T-helper 1 cell treated with Interleukin-12 subunit alpha and Interleukin-12 subunit beta and Interleukin-4 antibody, amounts not matched to agents 30 ng/mL and 1 ng/mL, for 36 hours (primary cell): ENCODE data around the gene SOWAHC. TPM values are rescaled to one million over a fixed set of nuclear protein-coding genes. Genes with fewer than 3 reads are reported as not detected.
"Not testable (repeated sequence)": the region's sequence is repeated elsewhere in the genome, so short reads cannot be mapped to it uniquely, and the experiment has no call there.

Experiments
- intact Hi-C: fragments of 100-400 bp; cut with micrococcal nuclease; formaldehyde crosslinking; loops from one replicate; pipeline ENCODE4 v1.15.1; 2024
- total RNA-seq: library from RNA; stranded (reverse); gene quantifications from 2 replicates; pipeline ENCODE4 v1.2.3, GENCODE V29; 2022

Gene SOWAHC, protein sequence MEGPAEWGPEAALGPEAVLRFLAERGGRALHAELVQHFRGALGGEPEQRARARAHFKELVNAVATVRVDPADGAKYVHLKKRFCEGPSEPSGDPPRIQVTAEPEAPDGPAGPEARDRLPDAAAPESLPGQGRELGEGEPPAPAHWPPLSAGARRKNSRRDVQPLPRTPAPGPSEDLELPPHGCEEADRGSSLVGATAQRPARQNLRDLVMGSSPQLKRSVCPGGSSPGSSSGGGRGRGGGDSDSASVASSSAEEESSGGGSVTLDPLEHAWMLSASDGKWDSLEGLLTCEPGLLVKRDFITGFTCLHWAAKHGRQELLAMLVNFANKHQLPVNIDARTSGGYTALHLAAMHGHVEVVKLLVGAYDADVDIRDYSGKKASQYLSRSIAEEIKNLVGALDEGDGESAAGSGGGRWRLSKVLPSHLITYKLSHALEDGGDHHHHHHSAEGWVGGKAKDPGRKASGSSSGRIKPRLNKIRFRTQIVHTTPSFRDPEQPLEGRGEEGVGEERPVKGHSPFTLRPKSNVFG
- 0.17 and 0.29 TPM in 2 replicates for total RNA-seq

GRCh38 chr2:109613922-109614714, at the start of gene SOWAHC, which contains the start of gene SEPTIN10:
SOWAHC (plus strand) TSS chr2:109614364; CDS start chr2:109614490, 126 bp downstream.
SEPTIN10 (minus strand) TSS chr2:109613966; CDS start chr2:109613827, 139 bp downstream.
- intact Hi-C loops, result loop anchor here (5.0 to 10.0 kb wide), 3 partner anchors 598 to 1169 kb away; partner anchors contain the start of genes GCC2, LIMS1 and MTLN

DNA sequence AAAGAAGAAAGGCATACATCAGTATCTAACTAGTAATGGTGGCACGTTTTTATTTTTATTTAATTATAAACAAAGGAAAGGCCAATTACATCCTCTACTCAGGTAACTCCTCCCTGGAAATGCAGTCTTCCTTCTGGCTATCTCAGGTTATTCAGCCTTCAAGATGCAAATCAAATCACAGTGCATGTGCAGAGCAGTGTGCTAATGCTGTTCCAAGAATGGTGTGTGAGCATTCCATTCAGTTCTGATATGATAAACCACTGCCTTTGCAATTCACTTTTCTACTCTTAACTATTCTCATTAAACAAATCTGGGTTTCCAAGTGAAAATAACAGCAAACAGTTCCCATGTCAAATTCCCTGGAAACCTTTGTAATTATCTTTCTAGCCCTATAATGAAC, 38.8 kb upstream of the SOWAHC start:
- intact Hi-C loops, result no loop called here

GRCh38 chr2:109577630-109578029, 36.5 kb upstream of the SOWAHC start:
- intact Hi-C loops, result not testable (repeated sequence)

- intact Hi-C loops, result no loop called here
Observed at GRCh38 chr2:109582928-109583895, 31.0 kb upstream of the SOWAHC start.

DNA sequence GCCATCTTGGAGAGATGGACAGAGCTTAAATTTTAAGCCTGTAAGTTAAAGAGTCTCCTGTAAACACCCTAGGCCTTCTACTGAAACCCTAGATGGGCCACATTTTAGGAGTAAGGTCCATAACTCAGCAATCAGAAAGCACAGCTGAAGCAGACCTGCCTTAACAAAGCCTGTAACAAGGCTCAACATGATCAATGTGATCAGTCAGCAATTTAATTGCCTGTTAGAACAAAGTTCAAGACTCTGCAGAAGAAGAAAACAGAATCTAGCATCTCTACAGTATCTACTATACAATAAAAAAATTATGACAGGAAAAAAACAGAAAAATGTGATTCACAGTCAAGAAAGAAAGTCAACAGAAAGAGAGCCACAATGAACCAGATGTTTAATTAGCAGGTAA, 27.5 kb upstream of the SOWAHC start:
- intact Hi-C loops, result no loop called here

DNA sequence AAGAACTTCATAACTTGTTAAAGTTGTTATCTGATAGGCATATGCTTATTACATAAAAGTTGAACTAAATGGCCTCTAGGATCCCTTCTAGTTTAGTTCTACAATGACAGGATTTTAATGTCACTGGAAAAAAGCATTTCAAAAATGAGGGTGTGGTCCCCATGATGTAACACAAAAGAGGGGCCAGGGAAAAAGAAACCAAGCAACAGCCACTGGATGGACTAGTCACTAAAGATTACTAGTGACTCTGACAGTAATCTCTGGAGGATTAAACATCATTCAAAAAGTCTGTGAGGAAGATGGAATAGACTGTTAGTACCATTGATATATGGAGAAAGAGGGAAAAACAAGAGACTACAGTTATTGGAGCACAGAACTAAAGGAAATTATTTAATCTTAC, 23.0 kb upstream of the SOWAHC start:
- intact Hi-C loops, result no loop called here

GRCh38 chr2:109592905-109593304, 21.3 kb upstream of the SOWAHC start:
- intact Hi-C loops, result no loop called here

DNA sequence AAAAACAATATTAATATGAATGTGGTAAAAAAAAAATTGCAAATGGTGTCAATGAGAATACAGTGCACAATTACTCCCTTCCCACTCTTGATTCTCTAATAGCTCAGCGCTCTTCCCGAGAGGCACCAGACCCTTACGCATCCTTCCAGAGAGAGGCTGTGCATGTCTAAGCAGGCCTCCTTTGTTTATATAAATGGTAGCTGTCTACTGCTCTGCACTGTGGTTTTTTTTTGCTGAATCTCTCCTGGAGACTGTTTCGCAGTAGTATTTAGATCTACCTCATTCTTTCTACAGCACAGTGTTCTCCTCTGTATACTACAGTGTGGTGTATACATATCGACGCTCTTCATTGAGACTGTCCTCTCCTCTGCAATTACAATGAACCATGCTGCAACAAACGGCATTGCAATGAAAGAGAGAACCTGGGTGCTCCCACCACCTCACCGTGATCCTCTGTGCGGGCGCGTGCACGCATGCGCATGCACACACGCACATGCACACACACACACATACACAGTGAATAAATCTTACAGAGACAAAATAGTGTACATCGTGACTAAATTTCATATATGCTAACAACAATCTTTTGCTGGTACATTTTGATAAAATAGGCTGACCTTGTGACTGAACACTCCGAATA, 19.8 kb upstream of the SOWAHC start:
- intact Hi-C loops, result no loop called here

DNA sequence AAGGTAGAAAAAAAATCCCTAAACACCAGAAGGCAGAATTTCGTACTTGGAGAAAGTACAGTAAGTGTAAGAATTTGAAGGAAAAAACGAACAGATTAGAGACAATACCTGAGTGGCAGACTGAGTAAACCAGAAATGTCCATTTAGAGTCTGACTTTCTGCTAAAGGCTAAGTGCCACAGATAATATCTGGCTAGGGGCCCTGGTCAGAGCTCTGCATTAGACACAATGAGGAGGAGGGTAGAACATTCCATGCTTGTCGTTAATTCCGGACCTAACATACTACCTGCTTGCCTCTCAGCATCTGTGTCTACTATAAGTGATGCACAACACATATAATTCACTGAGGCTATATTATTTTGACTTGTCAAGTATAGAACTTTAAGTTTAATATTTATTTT, 18.5 kb upstream of the SOWAHC start:
- intact Hi-C loops, result no loop called here

DNA sequence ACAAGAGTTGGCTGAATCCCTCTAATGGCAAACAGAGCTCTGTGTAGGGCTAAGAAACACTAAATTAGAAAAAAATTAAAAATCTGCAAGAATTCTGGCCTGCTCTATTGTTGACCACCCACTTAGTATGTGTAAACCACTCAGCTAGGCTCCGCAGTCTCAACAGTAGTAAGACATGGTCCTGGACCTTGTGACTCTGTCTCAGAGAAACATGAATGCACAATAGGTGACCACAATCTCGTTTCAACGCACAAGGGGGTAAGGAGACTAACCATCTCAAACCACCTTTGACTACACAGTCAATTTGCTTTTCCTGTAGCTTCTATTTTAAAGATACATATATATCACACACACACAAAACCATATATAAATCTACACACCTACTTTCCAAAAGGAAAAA, 16.9 kb upstream of the SOWAHC start:
- intact Hi-C loops, result no loop called here

DNA sequence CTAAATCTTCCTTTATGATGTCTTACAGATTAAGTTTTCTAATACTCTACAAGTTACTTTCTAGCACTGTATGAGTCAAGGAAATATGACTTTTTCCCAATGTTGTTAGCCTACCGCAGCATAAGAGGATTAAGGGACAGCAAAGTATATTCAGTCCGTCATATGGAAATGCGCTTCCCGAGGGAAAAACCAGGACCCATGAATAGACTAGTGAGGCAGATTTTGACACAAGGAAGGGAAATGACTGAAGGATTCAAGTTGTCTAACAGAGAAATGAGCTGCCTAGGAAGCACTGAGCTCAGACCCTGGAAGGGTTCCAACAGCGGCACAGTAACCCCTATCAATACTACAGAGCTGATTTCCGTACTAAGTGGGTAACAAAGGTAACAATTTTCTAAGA, 12.4 kb upstream of the SOWAHC start:
- intact Hi-C loops, result no loop called here

DNA sequence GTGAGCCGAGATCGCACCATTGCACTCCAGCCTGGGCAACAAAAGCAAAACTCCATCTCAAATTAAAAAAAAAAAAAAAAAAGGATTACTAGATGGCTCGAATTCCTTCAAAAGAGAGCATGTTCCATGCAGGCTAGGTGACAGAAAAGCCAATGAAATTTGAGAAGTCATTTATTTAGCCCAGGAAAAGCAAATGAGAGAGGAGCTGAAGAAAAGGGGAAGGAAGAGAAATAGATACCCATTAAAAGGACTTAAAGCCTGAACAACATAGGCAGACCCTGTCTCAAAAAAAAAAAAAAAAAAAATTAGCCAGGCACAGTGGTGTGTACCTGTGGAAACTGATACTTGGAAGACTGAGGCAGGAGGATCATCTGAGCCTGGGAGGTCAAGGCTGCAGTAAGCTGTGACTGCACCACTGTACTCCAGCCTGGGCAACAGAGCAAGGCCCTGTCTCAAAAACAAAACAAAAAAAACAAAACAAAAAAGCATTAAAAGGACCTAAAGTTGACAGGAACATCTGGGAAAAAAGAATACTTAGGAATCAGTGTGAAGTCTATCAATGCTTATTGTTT, 11.5 kb upstream of the SOWAHC start:
- intact Hi-C loops, result no loop called here

- intact Hi-C loops, result no loop called here
Observed at GRCh38 chr2:109604597-109604996, 9.6 kb upstream of the SOWAHC start.

DNA sequence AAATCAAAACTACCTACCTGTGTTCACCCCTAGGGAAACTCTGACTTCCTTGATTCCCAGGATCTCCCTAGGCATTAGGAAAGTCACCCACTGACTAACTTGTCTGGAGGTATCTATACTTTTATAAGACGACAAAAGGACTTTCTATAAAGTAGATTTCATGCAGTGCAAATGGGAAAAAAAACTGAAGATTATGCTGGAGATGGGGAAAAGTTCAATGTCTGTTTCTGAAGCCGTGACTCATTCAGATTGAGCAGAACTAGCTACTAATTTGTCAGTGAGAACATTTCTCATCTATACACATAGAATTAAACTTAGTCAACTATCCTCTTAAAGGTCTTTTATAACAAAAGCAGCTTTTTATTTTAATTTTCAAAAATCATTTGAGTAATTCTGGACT, 6.4 kb upstream of the SOWAHC start:
- intact Hi-C loops, result no loop called here

GRCh38 chr2:109609352-109610024, 4.7 kb upstream of the SOWAHC start:
- intact Hi-C loops, result loop anchor here (5.0 to 10.0 kb wide), 3 partner anchors 603 to 1165 kb away; partner anchors contain the start of genes GCC2, LIMS1 and MTLN

- intact Hi-C loops, result loop anchor here (5.0 to 10.0 kb wide), 3 partner anchors 601 to 1167 kb away; partner anchors contain the start of genes GCC2, LIMS1 and MTLN
Observed at GRCh38 chr2:109611467-109612095, 2.6 kb upstream of the SOWAHC start.

- intact Hi-C loops, result loop anchor here (5.0 to 10.0 kb wide), 3 partner anchors 599 to 1168 kb away; partner anchors contain the start of genes GCC2, LIMS1 and MTLN
Observed at GRCh38 chr2:109613081-109613921, 863 bp upstream of the SOWAHC start.
